Upper lobe of left lung (tissue), 4 donors: Measurements from ENCODE around the gene RRAS2.

Experiments used
- EP300 ChIP-seq, 4 donors: sonication (generic); formaldehyde crosslinking; IDR thresholded peaks; one replicate each; pipeline ENCODE4 v1.5.1; 2017; ENCODE audit warnings: antibody characterized with exemption in 4 of 4, control low read depth in 2 of 4
- POLR2A ChIP-seq, 4 donors: fragments of 450-650 bp; IDR thresholded peaks; one replicate each; pipeline ENCODE4 v1.5.1; 2016 to 2017; ENCODE audit warnings: antibody characterized with exemption in 4 of 4, mild to moderate bottlenecking in 2 of 4
- TF ChIP-seq, protein P1 (sequence below), 6 experiments: fragments of 450-650 bp in 4 of 6; fragments of 200-600 bp in 2 of 6; sonication (generic) in 2 of 6; IDR thresholded peaks; one replicate each; pipeline ENCODE4 v1.5.1; 2016 to 2019; ENCODE audit warnings: antibody characterized with exemption in 6 of 6

DNA sequence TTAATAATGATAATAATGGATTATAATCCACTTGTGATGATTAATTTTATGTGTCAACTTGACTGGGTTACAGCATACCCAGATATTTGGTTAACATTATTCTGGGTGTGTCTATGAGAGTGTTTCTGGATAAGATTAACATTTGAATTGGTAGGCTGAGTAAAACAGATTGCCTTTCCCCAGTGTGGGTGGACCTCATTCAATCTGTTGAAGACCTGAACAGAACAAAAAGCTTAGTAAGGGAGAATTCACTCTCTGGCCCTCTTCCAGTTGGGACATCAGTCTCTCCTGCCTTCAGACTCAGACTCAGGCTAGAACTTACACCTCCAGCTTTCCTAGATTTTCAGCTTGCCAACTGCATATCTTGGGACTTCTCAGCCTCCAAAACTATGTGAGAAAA is 37.3 kb upstream of the RRAS2 start:
- TF ChIP-seq, protein P1, sequence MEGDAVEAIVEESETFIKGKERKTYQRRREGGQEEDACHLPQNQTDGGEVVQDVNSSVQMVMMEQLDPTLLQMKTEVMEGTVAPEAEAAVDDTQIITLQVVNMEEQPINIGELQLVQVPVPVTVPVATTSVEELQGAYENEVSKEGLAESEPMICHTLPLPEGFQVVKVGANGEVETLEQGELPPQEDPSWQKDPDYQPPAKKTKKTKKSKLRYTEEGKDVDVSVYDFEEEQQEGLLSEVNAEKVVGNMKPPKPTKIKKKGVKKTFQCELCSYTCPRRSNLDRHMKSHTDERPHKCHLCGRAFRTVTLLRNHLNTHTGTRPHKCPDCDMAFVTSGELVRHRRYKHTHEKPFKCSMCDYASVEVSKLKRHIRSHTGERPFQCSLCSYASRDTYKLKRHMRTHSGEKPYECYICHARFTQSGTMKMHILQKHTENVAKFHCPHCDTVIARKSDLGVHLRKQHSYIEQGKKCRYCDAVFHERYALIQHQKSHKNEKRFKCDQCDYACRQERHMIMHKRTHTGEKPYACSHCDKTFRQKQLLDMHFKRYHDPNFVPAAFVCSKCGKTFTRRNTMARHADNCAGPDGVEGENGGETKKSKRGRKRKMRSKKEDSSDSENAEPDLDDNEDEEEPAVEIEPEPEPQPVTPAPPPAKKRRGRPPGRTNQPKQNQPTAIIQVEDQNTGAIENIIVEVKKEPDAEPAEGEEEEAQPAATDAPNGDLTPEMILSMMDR (IDR thresholded peaks at IDR 0.05): no peak
- TF ChIP-seq POLR2A (IDR thresholded peaks at IDR 0.05): no peak
- TF ChIP-seq EP300 (IDR thresholded peaks at IDR 0.05): no peak
